ENCODE results near the gene PRKN.

Gene PRKN

DNA sequence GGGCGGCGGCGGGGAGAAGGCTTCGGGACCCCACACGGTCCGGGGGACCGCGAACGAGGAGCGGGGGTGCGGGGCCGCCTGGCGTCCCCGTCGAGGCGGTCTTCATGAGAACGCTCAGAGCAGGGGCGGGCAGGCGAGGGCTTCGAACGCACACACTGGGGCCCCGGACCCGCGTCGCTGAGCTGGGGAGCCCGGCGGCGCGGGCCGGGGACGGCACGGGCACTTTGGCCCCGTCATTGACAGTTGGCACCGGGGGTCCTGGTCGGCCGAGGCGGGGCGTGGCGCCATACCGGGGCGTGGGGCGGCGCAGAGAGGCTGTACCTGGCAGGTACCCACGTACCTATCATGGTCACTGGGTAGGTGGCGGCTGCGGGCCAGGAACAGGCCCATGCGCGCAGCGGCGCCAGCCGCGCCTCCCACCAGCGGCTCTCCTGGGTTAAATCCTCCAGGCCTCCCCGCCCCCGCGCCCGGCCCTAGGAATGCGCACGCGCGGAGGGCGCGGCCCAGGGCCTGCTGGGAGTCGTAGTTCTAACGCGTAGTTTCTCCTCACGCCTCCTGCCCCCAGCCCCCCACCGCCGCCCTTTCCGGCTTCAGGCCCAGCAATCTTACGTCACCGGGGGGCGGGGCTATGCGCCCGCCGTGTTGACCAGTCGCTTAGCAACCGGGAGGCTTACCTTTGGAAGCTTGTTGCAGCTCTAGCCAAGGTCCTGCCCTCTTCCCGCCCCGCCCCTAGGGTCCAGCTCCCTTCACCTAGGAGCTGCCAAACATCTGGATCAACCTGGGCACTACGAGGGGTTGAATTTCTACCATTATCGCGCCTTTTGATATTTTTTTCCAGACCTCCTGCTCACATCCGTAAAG lies at the start of gene PRKN, which contains the start of gene PACRG:
PRKN (minus strand) TSS at position 445 of the 861 bp plus-strand sequence.
PACRG (plus strand) TSS at position 653 of the 861 bp plus-strand sequence.
- DNase-seq (ENCODE audit: low spot score), result peak; percentile 97

DNA sequence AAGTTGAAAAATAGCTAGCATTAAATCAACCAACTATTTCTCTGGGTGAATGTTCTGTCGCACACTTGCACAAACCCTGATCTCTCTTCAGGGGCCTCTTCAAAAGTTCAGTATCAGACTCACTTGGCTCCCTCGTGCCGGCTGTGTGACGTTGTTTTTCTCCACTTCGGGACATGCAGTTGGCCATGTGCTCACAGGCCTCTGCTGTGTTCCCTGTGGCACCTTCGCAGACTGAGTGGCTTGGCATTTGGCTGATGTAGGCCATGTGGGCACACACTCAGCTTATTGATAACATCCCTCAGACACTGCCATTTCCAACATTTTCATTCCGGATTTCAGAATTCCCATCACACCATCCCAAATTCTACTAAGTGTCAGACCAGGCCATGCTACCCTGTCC lies 49.5 kb upstream of the PRKN start:
- no peak for DNase-seq (ENCODE audit: low spot score)

DNA sequence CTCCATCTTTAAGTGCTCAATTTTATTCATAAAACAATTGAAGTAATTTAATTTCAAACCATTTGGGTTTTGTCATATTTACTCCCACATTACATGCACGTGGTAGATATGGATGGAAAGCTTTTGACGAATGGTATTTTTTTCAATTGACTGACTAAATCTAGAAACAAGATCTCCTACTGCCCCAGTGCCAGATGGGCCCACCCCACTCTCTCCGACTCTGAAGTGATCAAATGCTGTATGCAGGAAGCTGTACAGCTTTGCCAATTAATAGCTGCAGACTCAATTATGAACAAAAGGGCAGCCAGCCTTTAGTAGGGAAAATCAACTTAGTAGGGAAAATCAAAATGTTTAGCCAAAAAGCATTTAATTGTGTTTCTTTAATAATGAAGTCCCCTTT lies 46.4 kb upstream of the PRKN start:
- DNase-seq (ENCODE audit: low spot score), result no peak

DNA sequence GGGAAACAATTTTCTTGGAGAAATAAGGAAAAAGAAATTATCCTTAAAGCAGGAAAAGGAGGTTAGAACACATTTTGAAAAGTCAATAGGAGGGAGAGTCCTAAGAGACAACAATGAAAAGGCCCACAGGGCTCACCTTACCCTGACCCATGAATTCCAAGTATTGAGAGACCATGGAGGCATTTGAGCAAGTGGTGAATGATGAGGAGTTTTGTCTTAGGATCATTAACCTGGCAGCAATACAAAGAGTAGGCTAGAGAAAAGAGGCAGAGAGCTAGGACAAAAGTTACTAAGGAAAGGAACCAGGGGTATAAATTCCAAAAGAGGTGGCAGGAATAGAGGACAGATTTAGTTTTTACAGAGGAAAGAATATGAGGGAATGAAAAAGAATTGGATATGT lies 44.9 kb upstream of the PRKN start:
- DNase-seq (ENCODE audit: low spot score), result no peak

DNA sequence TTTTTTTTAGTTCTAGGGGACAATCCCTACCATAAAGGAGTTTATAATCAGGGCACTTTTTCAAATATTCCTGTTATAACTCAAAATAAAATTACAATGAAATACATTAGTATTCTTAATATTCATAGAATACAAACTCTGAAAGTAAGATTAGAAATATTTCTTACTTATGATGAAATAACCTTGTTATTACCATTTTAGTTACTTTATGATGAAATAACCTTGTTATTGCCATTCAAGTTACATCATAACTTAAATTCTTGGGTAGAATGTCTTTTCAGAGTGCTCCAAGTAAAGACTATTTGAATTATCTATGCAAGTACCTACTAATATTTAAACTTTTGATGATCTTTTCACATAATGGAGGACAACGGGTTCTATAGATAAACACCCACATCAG lies 43.4 kb upstream of the PRKN start:
- DNase-seq (ENCODE audit: low spot score), result no peak

DNA sequence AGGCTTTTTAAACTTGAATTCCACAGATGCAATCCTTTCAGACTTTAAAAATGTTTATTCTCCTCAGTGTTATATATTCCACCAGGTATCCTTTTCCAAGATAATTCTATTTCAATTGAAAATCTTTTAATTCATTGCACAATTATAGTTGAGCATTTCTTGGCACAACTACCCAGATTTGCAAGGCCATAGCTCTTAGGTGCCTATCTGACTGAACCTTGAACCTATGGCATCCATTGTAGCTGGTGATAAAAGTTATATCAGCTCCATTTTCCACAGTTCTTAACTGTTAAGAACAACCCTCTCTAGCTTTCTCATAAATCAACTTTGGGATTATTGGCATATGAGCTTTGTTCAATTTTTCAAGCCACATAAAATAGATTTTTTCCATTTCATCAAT lies 42.6 kb upstream of the PRKN start:
- no peak for DNase-seq (ENCODE audit: low spot score)

DNA sequence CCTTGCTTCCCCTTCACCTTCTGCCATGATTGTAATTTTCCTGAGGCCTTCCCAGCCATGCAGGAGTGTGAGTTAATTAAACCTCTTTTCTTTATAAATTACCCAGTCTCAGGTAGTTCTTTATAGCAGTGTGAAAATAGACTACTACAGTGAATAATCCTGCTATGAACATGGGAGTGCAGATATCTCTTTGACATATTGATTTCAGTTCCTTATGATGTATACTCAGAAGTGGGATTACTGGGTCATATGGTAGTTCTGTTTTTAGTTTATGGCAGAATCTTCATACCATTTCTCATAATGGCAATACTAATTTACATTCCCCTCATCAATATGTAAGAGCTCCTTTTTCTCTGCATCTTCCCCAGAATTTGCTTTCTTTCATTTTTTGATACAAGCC lies 26.2 kb upstream of the PRKN start:
- no peak for DNase-seq (ENCODE audit: low spot score)

DNA sequence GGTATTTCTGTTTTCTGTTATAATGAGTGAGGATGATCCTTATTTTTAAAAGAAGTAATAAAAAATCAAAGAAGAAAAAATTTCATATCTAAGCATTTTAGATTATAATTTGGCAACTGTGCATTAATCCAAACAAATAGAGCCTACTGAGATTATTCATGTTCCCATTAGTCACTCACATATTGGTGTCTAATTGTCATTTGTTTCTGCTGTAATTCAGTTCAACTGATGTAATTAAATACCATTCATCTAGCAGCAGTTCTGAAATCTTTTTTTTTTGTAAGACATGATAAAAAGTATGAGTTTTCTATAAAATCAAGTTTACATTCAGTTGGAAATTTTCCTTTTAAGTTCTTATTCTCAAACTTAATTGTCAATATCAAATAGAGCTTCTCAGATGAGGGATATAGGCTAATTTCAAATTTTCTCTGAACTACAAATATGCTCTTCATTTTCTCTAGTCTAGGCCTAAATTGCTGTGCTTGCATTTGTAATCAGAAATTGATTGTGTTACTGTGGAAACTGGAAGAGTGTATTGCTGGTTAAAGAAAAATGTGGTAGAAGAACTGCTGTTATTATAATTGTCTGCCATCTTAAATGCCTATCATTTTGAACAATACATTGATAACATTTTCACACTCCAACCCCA lies 23.8 kb upstream of the PRKN start:
- DNase-seq (ENCODE audit: low spot score), result no peak

DNA sequence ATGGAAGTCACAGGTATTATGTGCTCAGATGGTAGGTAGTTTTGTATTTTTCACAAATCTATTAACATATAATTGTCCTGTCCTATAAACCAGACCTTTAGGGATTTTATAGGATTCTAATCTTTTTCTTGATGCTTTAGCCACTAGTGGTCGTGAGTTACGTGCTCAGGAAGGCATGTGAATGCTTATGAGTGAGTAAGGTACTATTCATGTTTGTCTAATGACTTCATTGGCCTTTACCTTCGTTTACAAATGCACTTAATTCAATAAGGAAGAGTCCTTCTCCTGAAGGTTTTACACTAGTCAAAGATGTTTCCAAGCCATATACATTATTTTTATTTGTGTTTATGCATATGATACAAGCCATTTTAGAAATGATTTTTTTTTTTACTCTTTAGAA lies 23.2 kb upstream of the PRKN start:
- DNase-seq (ENCODE audit: low spot score), result no peak

DNA sequence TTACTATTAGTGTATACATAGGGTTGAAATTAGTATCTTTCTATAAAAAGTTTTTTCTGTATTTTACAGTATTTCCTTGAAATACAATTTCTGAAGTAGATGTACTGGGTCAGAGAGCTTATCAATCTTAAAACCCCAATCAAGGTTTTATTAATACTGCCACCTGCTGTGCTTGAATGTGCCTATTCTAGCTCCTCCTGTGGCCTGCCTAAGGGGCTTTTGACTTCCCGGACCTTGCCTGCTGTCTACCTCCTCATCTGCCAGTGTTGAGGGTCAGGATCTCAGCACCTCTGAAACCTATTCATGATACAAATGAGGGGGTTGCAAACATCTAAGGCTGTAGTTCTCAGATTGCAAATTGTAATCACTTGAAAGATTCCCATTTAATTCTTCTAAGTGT lies 9.4 kb upstream of the PRKN start:
- no peak for DNase-seq (ENCODE audit: low spot score)

DNA sequence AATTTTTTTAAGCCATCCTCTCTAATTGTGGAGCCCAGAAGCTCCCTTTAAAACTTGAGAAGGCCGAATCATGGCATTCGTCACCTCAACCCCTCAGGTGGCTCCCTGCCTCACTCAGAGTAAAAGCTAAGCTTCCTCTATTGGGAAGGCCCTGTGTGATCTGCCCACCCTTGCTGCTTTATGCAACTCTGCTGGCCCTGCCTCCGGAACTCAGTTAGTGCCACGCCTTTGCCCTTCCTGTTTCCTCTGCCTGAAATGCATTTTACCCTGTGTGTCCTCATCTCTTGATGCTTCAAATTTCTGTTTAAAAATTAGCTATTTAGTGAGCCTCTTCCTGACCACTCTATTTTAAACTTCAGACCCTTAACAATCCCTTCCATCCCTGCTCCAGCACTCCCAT lies 5.9 kb upstream of the PRKN start:
- peak; percentile 30 for DNase-seq (ENCODE audit: low spot score)

DNA sequence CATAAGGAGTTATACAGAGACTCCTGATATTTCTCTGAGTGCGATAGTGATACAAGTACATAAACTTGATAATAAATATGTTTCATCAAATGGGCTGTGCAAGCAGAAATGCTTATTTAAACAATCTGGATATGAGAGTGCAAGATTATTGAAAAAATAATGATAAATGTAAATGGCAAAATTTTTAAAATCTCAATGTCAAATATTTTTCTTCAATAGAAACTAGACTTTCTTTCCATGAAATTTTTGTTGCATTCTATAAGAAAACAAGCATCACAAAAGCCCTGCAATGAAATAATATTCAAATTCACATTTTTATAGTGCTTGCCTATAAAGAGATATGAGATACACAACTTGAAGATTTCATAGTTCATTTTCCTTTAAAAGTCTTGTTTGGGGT lies 2.9 kb upstream of the PRKN start:
- DNase-seq (ENCODE audit: low spot score), result no peak

DNA sequence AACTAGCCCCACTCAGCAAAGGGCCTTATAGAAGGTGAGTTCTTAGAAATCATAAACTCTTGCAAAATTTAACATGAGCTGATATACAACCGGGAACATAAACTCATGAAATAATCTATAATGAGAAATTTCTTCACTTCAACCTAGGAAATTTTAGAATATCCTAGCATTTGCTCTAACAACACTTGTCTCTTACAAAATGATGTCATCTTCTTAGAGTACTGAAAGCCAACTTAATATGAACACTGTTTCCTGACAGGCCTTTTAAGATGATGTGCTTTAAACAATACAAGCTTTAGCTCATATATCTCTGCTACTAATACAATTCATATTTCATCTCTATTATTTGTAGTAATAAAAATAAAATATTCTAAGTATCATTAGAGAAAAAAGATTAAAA lies 1.1 kb upstream of the PRKN start:
- DNase-seq (ENCODE audit: low spot score), result no peak

DNA sequence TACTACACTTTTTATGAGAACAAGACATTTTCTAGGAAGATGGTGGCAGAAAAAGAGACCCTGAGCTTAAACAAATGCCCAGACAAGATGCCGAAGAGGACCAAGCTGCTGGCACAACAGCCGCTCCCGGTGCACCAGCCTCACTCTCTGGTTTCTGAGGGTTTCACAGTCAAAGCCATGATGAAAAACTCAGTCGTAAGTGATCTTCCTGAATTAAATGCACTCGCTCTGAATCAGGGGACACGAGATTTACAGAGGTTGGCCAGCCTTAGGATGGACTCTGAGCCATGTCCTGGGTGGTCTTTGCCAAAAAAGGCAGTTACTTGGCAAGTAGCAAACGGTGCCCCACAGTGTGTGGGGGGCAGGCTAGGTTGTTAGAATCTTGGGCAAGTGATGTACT lies 631 bp upstream of the PRKN start:
- no peak for DNase-seq (ENCODE audit: low spot score)

DNA sequence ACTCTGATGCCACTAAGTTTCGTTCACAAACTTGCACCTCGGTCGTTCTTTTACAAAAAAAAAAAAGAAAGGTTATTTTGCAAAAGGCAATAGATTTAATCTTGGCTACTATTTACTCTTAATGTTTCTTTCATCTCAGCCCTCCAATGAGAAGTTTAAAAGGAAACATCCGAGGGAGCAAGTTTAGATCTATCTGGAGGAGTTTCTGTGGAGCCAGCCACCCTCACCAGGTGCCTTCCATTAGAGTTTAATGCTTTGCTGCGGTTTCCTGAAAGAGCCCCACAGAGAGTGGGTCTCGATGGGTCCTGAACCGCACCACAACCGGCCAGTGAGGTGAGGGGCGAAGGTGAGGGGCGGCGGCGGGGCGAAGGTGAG lies 632 bp downstream of the PRKN start:
- DNase-seq (ENCODE audit: low spot score), result no peak

DNA sequence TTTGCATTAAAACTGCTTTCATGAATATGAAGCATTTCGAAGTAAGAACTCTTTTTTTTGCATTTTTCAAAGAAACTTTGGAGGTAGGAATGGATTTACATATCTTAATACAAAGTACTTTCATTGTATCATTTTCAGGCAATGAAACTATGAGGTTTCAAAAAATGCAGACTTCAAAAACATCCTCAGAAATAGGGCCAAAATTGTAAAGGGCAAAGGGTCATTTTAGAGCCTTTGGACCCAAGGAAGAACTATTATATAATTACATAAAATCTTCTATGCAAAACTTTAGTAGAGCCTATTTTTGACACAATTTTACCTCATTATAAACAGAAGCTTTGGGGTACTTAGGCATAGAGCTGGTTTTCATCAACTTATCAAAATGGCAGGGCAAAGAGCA lies 4.9 kb downstream of the PRKN start:
- DNase-seq (ENCODE audit: low spot score), result no peak

DNA sequence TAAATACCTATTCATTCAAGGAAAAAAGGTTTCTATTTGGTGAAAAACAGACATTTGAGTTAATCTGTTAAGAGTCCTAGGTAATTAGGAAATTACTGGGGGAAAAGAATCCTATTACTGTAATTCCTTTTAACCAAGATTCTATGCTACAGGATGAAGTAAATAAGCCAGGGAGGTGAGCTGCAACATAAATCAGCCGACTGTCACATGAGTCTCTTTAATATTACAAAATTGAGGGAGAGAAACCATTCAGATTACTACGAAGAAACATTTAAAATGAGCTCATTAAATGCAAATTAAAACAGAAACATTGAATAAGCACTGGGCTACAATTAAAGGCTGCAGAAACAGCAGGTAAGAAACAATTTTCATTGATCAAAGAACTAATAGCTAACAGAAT lies 5.3 kb downstream of the PRKN start:
- DNase-seq (ENCODE audit: low spot score), result no peak

DNA sequence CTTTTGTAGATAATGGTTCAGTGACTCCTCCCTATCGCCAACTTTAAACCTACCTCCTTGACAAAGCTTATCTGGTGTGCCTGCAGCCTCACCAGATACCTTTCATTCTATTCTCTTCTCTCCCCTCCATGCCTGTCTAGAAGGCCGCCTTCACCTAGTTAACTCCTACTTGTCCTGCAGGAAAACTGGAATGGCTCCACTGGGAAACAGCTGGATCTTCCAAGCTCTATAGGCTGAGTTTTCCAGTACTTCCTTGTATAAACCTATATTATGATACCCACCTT lies 6.2 kb downstream of the PRKN start:
- no peak for DNase-seq (ENCODE audit: low spot score)

DNA sequence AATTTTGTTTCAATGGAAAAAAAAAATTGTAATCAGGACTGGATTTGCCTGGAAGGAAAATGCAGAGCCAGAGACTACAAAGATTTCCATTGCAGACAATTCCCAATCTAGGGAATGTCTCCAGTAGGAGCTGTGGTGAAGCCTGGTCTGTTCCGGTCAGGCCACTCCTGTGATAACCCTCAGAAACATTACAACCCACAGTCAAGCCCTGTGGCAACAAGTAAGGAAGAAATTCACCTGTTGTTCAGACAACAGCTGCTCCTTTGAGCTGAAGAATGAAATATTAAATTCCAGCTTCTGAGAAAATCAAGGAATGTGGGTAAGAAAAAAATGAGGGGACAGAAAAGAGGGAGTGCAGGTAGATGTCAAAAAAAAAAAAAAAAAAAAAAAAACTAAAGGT lies 8.0 kb downstream of the PRKN start:
- no peak for DNase-seq (ENCODE audit: low spot score)

DNA sequence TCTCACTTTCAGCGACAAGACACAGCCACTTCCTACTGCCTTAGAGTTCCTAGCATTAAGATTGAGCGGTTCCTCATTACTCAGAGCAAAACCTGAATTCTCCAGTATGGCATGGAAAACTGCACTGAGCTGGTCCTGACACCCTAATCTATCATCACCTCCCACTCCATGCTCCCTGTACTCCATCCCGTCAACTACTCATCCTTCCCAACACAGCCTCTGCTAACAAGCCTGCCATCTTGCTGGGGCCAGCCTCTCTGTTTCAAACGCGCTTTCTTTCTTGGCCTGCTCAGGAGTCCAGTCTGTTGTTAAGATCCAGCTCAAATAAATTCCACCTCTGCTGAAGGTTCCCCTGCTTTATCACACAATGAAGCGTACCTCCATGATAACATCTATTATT lies 12.0 kb downstream of the PRKN start:
- no peak for DNase-seq (ENCODE audit: low spot score)

DNA sequence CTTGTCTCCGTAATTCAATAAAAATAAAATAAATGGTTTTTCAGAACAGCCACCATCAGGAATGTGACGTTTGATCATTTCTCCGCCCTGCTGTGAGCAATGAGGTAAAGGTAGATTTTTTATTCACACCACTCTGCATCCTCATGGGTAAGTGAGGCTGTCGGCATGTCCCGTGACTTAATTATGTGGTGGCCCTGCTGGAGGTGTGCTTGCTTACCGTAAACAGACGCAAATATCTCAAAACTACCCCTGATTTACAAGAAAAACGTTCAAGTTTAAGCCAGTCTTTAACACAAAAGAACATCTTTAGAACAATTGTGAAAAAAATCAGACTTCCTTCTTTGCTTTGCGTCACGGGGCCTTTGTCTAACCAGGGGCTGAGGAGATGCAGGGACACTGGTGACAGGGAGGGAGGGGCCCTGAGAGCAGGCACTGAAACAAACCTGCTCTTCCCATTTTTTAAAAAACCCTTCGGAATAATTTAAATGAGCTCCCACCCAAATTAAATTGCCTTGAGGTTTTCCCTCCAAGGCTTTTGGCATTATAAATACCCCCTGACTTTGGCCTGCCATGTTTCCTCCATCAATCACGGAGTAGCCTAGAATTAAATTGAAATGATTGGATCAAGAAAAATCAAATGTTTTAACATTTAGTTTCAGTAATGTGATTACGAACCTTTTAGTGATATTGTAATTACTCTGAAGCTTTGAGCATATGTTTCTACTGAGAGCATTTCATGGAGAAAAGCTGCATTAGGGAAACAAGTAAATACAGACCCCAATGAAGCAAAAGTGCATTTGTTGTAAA lies 13.4 kb downstream of the PRKN start:
- DNase-seq (ENCODE audit: low spot score), result no peak

DNA sequence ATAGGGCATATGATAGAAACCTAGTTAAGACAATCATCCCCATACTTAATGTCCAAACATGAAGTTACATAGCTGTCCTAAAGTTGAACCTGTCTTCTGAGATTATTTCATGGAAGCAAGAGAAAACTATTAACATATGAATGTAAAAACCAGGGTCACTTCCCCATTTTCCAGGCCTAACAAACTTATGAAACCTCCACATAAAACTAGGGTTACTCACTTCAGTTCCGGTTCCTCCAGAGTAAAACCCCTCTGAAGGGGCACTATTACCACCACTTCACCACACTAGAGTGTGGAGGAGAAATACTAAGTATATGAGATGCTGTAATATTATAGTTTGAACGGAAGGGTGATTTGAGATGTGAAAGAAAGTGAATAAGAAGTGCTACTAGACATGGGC lies 14.9 kb downstream of the PRKN start:
- no peak for DNase-seq (ENCODE audit: low spot score)

DNA sequence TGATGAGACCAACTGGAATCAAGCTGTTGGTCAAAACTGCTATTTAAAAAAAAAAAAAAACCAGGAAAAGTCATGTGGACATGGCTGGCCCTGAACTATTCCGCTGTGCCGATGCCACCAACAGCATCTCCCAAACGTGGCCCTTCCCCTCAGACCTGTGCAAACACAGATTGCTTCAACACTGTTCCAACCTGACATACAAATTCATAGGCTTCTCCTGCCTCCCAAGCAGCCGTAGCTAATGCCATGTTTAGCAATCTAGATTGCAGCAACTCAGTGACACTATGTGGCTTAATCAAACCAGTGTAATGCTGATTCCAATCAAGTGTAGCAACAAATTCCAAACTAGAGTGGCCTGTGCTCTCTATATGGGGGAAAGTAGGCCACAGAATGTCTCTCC lies 16.2 kb downstream of the PRKN start:
- DNase-seq (ENCODE audit: low spot score), result no peak

Data from CD4-positive, alpha-beta T cell treated with Interleukin-6 at 100 ng/mL for 8 hours (primary cell).